Stomach smooth muscle (tissue), 2 donors: ENCODE data around the gene PRCP.
A peak's percentile ranks its signal among the peaks of the same experiment; 100 is the strongest.

Experiments
- H3K27ac ChIP-seq: one replicate; pipeline ENCODE4 v1.7.0; 2013; ENCODE audit warnings: mild to moderate bottlenecking, low read length, inconsistent platforms
- H3K27me3 ChIP-seq, 2 donors: one replicate each; pipeline ENCODE4 v1.7.0; 2013; ENCODE audit warnings: low read length in 2 of 2; ENCODE audit not compliant: insufficient read depth in 2 of 2, control insufficient read depth in 1 of 2
- H3K36me3 ChIP-seq, 2 donors: one replicate each; pipeline ENCODE4 v1.7.0; 2013; ENCODE audit warnings: low read length in 2 of 2; ENCODE audit not compliant: control insufficient read depth in 2 of 2, insufficient read depth in 2 of 2
- H3K4me1 ChIP-seq: one replicate; pipeline ENCODE4 v1.7.0; 2013; ENCODE audit warnings: low read length; ENCODE audit not compliant: control insufficient read depth, insufficient read depth
- H3K4me3 ChIP-seq, 2 donors: one replicate each; pipeline ENCODE4 v1.7.0; 2013; ENCODE audit warnings: low read length in 2 of 2
- H3K9ac ChIP-seq, 2 donors: one replicate each; pipeline ENCODE4 v1.7.0; 2013; ENCODE audit warnings: low read length in 2 of 2, mild to moderate bottlenecking in 1 of 2
- H3K9me3 ChIP-seq, 2 donors: one replicate each; pipeline ENCODE4 v1.7.0; 2013; ENCODE audit warnings: low read length in 2 of 2; ENCODE audit not compliant: control insufficient read depth in 2 of 2
- donor health status: healthy.
- donor health status: Pancreatic carcinoma.

The PRCP gene

GRCh38 chr11:82907371-82907770 lies 7.1 kb upstream of the PRCP start:
- no peak overlapping the region for H3K27ac ChIP-seq

GRCh38 chr11:82906931-82907330 lies 6.7 kb upstream of the PRCP start:
- no peaks in the 10 kb centered on the region for H3K27me3 ChIP-seq
- no peak overlapping the region for H3K9ac ChIP-seq
- no peaks in the 10 kb centered on the region for H3K9me3 ChIP-seq
- H3K27ac ChIP-seq, result no peak overlapping the region
- H3K4me3 ChIP-seq, result no peak overlapping the region
- H3K36me3 ChIP-seq, result no peaks in the 10 kb centered on the region
- no peaks in the 10 kb centered on the region for H3K4me1 ChIP-seq

More at GRCh38 chr11:82907371-82907770, 7.1 kb upstream of the PRCP start:
- no peak overlapping the region for H3K4me3 ChIP-seq
- H3K4me1 ChIP-seq, result no peaks in the 10 kb centered on the region
- no peaks in the 10 kb centered on the region for H3K9me3 ChIP-seq
- H3K27me3 ChIP-seq, result no peaks in the 10 kb centered on the region
- no peaks in the 10 kb centered on the region for H3K36me3 ChIP-seq
- H3K9ac ChIP-seq, result no peak overlapping the region

- no peaks in the 10 kb centered on the region for H3K27me3 ChIP-seq
- no peak overlapping the region for H3K9ac ChIP-seq
- no peaks in the 10 kb centered on the region for H3K9me3 ChIP-seq
- no peak overlapping the region for H3K4me3 ChIP-seq
- H3K36me3 ChIP-seq, result no peaks in the 10 kb centered on the region
- no peaks in the 10 kb centered on the region for H3K4me1 ChIP-seq
- H3K27ac ChIP-seq, result no peak overlapping the region
These were observed 6.0 kb upstream of the PRCP start for GRCh38 chr11:82906236-82906635.

GRCh38 chr11:82903843-82904586 lies 3.8 kb upstream of the PRCP start:
- no peak overlapping the region for H3K4me3 ChIP-seq
- H3K4me1 ChIP-seq, result peaks cover 12% of the 10 kb centered on the region
- H3K9me3 ChIP-seq, result no peaks in the 10 kb centered on the region
- no peaks in the 10 kb centered on the region for H3K27me3 ChIP-seq
- H3K27ac ChIP-seq, result no peak overlapping the region
- no peaks in the 10 kb centered on the region for H3K36me3 ChIP-seq
- H3K9ac ChIP-seq, result no peak overlapping the region

- H3K36me3 ChIP-seq, result no peaks in the 10 kb centered on the region
- H3K4me1 ChIP-seq, result peaks cover 13% of the 10 kb centered on the region
- no peaks in the 10 kb centered on the region for H3K27me3 ChIP-seq
- no peak overlapping the region for H3K9ac ChIP-seq
- H3K27ac ChIP-seq, result no peak overlapping the region
- H3K4me3 ChIP-seq, result no peak overlapping the region
- H3K9me3 ChIP-seq, result no peaks in the 10 kb centered on the region
These were observed 2.6 kb upstream of the PRCP start for GRCh38 chr11:82902880-82903279.

- H3K36me3 ChIP-seq, result no peaks in the 10 kb centered on the region
- peak overlapping the region; percentile 76 to 92 for H3K4me3 ChIP-seq
- no peaks in the 10 kb centered on the region for H3K9me3 ChIP-seq
- H3K27me3 ChIP-seq, result no peaks in the 10 kb centered on the region
- peak overlapping the region; percentile 81 for H3K27ac ChIP-seq
- no peak overlapping the region for H3K9ac ChIP-seq
- peaks cover 13% of the 10 kb centered on the region for H3K4me1 ChIP-seq
These were observed 1.8 kb upstream of the PRCP start for GRCh38 chr11:82901922-82902485.

- peak within 1 kb of the TSS; percentile 76 to 92 for H3K4me3 ChIP-seq
- peaks cover 13% of the 10 kb centered on the region for H3K4me1 ChIP-seq
- no peaks in the 10 kb centered on the region for H3K36me3 ChIP-seq
- peak within 1 kb of the TSS; percentile 92 to 93 for H3K9ac ChIP-seq
- H3K9me3 ChIP-seq, result no peaks in the 10 kb centered on the region
- no peaks in the 10 kb centered on the region for H3K27me3 ChIP-seq
- H3K27ac ChIP-seq, result peak within 1 kb of the TSS; percentile 81
These were observed 1.1 kb upstream of the PRCP start, which contains the start of gene DDIAS for GRCh38 chr11:82901165-82901921. Gene DDIAS (plus strand): TSS chr11:82901736. CDS start chr11:82914739, 13,003 bp downstream.

- Histone ChIP-seq H3K27ac (peak overlapping the region; percentile 81), H3K4me3 (peak overlapping the region; percentile 76 to 92), H3K9ac (peak overlapping the region; percentile 92 to 93), H3K4me1 (peaks cover 13% of the 10 kb centered on the region), H3K9me3 (no peaks in the 10 kb centered on the region), H3K36me3 (no peaks in the 10 kb centered on the region), H3K27me3 (no peaks in the 10 kb centered on the region)
These were observed 313 bp downstream of the PRCP start for GRCh38 chr11:82899957-82900276.

- Histone ChIP-seq H3K4me1 (peaks cover 13% of the 10 kb centered on the region), H3K9ac (peak overlapping the region; percentile 92 to 93), H3K27me3 (no peaks in the 10 kb centered on the region), H3K4me3 (peak overlapping the region; percentile 76 to 92), H3K36me3 (no peaks in the 10 kb centered on the region), H3K9me3 (no peaks in the 10 kb centered on the region), H3K27ac (peak overlapping the region; percentile 81)
These were observed 927 bp downstream of the PRCP start for GRCh38 chr11:82899186-82899820.

GRCh38 chr11:82898241-82898640 lies 2.0 kb downstream of the PRCP start:
- Histone ChIP-seq H3K4me3 (no peak overlapping the region), H3K9me3 (no peaks in the 10 kb centered on the region), H3K4me1 (peaks cover 13% of the 10 kb centered on the region), H3K9ac (no peak overlapping the region), H3K27ac (no peak overlapping the region), H3K27me3 (no peaks in the 10 kb centered on the region), H3K36me3 (no peaks in the 10 kb centered on the region)
